Epithelial cell of proximal tubule (primary cell): ENCODE data around the gene MAP7D1. TPM values are rescaled to one million over a fixed set of nuclear protein-coding genes. Genes with fewer than 3 reads are reported as not detected.

Experiments used
- DNase-seq: peaks from one replicate; pipeline ENCODE4 v3.0.0-alpha.2; 2011; ENCODE audit warnings: low read depth
- H3K4me3 ChIP-seq: 2 replicates; pipeline ENCODE4 v1.5.1; 2011; ENCODE audit warnings: low read depth, mild to moderate bottlenecking, low read length
- CTCF ChIP-seq: conservative IDR thresholded peaks from 2 replicates; pipeline ENCODE4 v1.5.1; 2012; ENCODE audit warnings: low read depth, mild to moderate bottlenecking, low read length
- total RNA-seq: library from RNA; depleted of rRNA; stranded (reverse); fragments of >200 nt; gene quantifications from 2 replicates; pipeline ENCODE4 v1.2.3, GENCODE V29; 2015

Gene MAP7D1
- total RNA-seq, 1 donor from 2014 or later, result 280 TPM

GRCh38 chr1:36203554-36204346, 47.8 kb downstream of the MAP7D1 start:
- no peak for TF ChIP-seq CTCF
- no peak overlapping the region for H3K4me3 ChIP-seq
- peak; percentile 52 for DNase-seq

DNA sequence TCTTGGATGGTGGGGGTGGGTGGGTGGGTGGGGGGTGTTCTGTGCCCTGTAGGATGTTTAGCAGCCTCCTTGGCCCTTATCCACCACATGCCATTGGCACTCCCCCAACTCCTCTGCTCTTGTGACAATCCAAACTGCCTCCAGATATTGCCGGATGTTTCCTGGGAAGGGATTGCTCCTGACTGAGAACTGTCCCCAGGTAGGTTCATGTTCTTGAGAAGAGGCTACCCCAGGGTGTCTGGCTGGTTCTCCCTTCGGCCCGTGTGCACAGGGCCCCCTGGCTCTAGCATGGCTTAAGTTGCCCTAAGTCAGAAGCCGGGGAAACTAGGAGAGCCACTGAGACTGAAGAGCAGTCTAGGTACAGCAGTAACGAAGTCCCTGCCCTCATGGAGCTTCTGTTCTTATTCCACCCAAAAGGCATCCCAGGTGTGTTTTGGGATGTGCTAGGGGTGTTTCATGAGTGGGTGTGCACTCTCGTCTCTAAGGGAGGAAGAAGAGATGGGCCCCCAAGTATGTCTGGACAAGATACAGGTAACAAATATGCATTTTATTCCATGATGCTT, 48.5 kb downstream of the MAP7D1 start:
- DNase-seq, result no peak
- no peak for TF ChIP-seq CTCF
- H3K4me3 ChIP-seq, result no peak overlapping the region

- TF ChIP-seq CTCF, result no peak
- no peak for DNase-seq
- no peak overlapping the region for H3K4me3 ChIP-seq
These were observed 50.4 kb downstream of the MAP7D1 start for GRCh38 chr1:36206323-36206858.

DNA sequence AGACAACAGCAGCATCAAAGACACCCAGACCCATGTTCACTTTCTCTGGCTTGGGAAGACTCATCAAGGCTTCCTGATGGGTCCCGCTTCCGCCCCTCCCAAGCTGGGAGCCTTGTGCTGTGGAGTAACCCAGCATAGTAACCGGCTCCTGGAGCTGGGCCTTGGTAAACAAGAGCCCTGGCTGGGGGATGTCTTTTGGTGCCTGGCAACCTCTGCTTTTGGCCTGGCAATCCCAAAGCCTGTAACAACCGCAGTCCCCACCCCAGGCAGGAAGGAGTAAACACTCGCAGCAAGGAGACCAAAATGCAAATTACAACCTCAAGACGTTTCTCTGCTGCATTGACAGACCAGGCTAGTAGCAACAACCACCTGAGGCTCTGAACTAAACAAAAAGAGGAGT, 51.4 kb downstream of the MAP7D1 start:
- no peak for TF ChIP-seq CTCF
- DNase-seq, result no peak

DNA sequence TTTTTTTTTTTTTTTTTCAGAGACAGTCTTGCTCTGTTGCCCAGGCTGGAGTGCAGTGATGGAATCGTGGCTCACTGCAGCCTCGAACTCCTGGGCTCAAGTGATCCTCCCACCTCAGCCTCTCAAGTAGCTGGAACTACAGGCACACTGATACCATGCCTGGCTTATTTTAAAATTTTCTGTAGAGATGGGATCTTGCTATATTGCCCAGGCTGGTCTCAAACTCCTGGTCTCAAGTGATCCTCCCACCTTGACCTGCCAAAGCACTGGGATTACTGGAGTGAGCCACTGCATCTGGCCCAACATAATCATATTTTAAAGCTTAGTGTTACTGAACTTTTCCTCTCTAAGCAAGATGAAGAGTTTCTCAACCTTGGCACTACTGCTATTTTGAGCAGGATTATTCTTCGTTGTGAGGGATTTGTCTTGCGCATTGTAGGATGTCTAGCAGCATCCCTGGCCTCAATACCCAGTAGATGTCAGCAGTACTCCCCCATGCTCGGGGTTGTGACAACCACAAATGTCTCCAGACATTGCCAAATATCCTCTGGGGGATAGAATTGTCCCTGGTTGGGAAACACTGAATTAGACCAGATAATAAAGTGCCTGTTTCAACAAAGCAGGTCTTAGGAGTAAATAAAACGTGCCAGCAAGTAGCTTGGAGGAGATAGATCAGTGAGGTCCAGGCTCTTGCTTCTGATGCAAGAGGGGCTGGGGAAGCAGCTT, 53.2 kb downstream of the MAP7D1 start:
- DNase-seq, result no peak
- no peak for TF ChIP-seq CTCF
- H3K4me3 ChIP-seq, result no peak overlapping the region

More for the DNA sequence above, 51.4 kb downstream of the MAP7D1 start:
- no peak overlapping the region for H3K4me3 ChIP-seq

DNA sequence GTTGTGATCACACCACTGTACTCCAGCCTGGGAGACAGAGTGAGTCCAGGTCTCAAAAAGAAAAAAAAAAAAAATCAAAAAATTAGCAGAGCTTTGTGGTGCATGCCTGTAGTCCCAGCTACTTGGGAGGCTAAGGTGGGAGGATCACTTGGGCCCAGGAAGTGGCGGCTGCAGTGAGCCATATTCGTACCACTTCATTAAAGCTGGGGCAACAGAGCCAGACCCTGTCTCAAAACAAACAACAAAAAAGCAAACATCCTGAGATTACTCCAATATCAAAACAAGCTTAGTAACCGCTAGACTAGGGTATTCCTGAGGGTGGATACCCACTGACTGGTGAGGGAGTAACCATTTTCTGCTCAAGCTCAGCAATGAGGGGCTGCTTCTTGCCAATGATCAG, 55.3 kb downstream of the MAP7D1 start:
- H3K4me3 ChIP-seq, result no peak overlapping the region
- no peak for TF ChIP-seq CTCF
- DNase-seq, result no peak
